SIG-M5 treated with dmso at 0.1 percent for 504 hours (cell line): ENCODE results near the gene RALGPS1.
A peak's percentile ranks its signal among the peaks of the same experiment; 100 is the strongest.

Experiments
- DNase-seq: peaks from one replicate; lab custom pipeline; 2025; ENCODE audit not compliant: unreplicated experiment; lab: John Stamatoyannopoulos, UW

The RALGPS1 gene

DNA sequence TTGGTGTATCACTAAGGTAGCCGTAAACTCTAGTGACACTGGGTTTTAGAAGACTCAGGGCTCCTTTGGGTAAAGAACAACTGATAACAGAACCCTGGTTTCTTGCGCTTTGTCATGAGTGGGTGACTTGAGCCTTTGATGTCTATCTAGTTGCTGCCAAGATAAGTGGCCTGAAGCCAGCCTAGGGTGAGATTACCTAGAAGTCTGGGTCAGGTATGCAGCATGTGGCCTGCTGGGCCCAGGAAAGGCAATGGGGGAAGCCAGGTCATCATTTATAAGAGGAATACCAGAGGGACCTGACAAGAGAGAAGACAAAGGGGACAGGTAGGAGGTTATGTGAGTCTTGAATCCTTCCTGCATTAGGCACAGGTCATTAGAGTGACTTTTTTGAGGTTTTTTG, 326.8 kb downstream of the RALGPS1 start:
- no peak for DNase-seq

DNA sequence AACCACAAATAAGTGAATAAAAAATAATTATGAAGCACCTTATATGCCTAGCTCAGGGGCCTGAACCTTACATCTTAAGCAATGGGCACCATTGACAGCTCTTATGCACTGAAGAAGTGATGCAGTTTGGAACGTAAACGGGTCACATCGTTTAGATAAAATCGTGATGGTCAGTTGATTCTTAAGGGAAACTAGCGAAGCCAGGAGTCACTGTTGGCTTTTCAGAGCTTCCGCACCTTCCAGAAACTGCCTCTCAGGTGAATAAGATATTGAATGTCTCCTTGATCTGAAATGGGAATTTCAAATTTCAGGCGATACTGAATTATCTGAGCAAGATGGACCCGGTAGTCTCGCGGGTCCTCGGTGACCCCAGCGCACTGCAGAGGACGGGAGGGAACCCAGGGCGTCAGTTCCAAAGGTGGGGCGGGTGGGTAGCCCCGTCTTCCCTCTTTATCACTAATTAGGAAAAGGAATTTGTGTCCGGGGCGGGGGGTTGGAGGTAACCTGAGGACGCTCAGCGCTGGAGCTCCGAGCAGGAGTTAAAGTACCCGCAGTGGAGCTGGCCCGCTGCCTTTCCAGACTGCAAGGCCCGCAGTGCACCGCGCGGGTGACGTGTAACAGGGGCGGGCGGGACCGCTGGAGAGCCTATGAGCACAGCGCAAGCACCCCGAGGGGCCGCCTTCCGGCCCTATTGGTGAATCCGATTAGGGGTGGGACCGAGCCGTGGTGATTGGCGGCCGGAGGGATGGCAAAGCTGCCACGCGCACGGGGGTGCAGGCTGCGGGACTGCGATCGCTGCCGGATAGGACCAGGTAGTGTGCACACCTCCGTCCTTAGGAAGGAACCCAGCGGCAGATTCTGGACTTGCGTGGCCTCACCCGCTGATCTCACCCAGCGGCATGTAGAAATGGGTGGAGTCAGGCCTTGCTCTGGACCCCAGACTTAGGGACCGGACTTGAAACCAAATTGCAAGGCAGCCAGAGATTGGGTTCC, 330.3 kb downstream of the RALGPS1 start:
- peak; percentile 88 for DNase-seq

DNA sequence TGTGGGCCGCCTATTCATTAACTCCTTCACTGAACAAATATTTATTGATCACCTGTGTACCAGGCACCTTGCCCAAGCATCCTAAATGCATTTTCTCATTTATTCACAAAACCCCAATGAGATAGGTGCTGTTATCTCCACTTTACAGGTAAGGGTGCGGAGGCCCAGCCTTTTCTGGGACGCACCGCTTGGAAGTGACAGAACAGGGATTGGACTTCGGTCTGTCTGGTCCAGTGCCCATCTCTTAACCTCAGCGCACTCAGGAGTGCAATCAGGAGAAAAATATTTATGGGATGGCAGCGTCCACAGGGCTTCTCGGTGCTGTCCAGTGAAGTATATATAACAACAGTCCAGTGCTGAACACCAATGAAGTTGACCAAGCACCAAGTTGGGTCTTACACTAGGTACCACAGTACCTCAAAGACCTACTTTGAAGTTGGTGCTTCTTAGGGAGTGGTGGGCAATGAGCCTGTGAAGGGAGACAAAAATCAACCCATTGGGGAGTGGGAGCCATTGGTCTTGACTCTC, 331.1 kb downstream of the RALGPS1 start:
- no peak for DNase-seq

DNA sequence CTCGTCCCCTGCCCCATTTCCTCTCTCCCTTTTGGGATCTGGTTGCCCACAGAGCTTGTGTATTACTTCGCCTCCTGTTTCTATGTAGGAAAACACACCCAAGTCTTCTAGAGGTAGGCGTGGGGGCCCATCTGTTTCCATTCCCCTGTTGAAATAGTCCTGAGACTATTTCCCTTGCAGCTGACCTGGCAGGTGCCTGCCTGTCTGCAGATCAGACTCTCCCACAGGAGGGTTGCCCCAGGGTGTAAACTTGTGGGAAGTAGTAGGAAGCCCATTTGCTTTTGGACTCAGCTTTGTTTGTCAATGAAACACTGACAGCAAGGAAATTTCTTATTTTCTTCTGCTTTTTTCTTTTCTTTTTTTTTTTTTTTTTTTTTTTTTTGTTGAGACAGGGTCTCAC, 333.7 kb downstream of the RALGPS1 start:
- no peak for DNase-seq

DNA sequence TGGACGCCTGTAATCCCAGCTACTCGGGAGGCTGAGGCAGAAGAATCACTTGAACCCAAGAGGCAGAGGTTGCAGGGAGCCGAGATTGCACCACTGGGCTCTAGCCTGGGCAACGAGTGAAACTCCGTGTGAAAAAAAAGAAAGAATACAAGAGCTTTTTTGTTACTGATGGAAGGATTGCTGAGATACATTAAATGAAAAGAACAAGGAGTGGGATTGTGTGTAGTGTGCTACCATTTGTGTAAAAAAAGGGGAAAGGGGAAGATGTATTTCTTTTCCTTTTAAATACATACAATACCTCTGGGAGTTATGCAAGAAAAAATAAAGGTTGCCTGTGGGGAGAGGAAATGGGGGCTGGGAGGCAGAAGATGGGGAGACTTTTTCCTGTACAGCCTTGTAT, 335.3 kb downstream of the RALGPS1 start:
- DNase-seq: no peak

GRCh38 chr9:127250896-127251391, 336.4 kb downstream of the RALGPS1 start:
- no peak for DNase-seq

DNA sequence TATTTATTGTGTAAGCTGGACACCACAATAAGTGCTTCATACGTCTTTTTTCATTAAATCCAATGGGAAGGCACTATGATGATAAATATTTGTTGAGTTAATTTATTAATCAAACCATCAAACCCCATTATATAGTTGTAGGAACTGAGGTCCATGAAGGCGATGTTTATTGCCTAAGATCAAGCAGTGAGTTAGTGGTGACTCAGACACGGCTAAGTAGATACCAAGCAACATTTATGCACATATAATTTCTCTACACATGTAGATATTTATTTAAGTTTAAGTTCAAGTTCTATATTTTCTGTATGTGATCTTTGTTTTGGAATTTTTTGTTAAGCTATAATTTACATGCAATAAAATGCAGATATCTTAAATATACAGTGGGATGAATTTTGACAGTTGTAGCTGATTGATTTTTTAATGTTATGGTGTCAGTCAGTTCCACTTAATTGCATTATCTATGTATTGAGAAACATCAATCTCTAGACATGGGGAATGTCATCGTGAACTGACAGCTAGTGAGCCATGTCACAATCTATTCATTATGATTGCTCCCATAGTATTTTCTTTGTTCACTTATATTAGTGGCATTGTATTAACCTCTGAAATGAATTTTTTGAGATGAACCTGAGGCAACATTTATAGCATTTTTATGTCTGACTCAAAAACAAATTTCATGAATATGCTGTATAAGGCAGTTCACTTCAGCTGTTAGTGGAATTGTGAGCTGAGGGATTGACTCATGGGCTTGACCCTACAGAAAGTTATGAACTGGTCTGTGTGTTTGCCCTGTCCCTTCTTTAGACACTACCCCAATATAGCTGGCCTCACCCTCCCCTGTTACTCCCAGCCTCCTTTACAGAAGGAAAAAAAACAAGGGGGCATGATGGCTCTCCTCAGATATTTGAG, 338.1 kb downstream of the RALGPS1 start:
- DNase-seq: no peak

- DNase-seq: no peak
Observed at GRCh38 chr9:127253446-127253845, 338.9 kb downstream of the RALGPS1 start.

- DNase-seq: no peak
Observed at GRCh38 chr9:127255692-127256091, 341.1 kb downstream of the RALGPS1 start.

DNA sequence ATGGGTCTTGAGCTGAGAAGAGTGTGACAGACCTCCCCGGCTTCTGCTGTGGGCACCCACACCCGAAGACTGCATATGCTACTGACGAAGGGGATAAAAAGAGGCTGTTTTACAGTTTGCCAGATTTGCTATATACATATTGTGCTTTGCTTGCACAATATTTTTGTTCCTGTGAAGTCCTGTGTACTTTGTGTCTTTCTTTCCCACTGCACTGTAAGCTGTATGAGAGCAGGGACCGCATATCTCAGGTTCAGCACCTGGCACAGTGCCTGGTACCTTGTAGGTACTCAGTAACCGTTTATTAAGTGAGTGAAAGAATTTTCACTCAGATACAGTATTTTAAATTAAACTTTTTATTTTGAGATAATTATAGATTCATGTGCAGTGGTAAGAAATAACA, 341.7 kb downstream of the RALGPS1 start:
- DNase-seq: no peak

GRCh38 chr9:127258606-127259471, 344.3 kb downstream of the RALGPS1 start:
- DNase-seq: no peak

DNA sequence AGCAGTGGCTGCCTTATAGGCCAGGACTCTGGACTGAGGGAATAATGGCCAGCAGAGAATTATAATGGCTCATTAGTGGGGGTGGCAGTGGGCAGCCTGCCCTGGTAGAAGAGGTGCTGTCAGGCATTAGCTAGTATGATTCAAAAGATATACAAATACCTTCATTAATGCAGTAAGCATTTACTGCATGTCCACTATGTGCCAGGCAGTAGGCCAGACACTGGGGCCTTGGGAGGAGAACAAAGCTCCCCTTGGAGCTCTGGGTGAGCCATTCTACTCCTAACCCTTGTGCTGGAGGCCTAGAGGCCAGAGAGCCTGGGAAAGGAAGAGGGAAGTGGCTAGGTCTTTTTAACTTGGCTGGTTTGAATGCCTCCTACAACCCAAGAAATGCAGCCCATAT, 348.0 kb downstream of the RALGPS1 start:
- DNase-seq: no peak

GRCh38 chr9:127263237-127263636, 348.7 kb downstream of the RALGPS1 start:
- no peak for DNase-seq

GRCh38 chr9:127263664-127264063, 349.1 kb downstream of the RALGPS1 start:
- no peak for DNase-seq

GRCh38 chr9:127264462-127265219, 350.1 kb downstream of the RALGPS1 start, which contains the start of gene GARNL3:
TSS of gene GARNL3 (plus strand) at chr9:127264774. CDS start at chr9:127264878, 104 bp downstream.
- DNase-seq: no peak

DNA sequence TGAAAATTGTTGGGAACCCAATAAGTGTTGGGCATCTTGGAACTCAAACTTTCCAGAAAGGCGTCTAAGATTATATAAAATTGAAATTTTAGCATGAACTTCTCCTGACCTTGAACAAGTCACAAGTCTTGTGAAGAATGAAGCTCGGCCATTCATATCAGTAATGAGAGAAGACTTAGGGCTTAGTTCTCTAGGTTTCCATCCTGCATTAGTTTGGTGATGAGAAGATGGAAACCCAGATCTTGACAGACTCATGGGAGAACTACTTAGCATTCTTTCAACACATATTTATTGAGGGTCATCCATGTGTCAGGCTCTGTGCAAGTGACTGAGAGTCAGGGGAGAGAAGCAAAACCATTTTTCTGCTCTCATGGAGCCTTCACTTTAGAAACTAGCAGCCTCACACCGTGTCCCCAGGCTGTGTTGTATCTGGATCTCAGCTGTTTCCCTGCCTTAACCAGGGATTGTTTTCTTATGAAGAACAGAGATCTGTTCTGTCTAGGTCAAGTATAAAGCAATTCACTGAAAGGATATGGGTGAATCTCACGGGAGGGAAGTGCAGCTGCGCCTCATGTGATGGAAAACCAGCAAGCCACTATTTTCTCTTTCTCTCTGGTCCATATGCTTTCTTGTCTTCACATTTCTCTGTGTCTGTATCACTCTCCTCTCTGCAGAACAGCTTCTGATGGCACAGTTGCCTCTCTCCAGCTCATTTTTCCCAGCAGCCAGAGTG, 353.4 kb downstream of the RALGPS1 start:
- no peak for DNase-seq

DNA sequence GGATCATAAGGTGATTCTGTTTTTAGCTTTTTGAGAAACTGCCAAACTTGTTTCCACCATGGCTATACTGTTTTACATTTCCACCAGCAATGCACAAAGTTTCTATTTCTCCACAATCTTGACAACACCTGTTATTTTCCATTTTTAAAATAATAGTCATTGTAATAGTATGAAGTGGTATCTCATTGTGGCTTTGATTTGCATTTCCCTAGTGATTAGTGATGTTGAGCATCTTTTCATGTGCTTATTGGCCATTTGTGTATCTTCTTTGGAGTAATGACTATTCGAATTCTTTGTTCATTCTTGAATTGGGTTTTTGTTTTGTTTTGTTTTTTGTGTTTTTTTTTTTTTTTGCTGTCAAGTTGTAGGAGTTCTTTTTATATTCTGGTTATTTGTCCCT, 354.9 kb downstream of the RALGPS1 start:
- no peak for DNase-seq
